GM18868 (cell line): ENCODE data around the gene KLHL6.
"Not testable (repeated sequence)": the region's sequence is repeated elsewhere in the genome, so short reads cannot be mapped to it uniquely, and the experiment has no call there.

Experiments used
- ATAC-seq: cut with Tn5 transposase; IDR thresholded peaks from one replicate; pipeline ENCODE4 v1.9.1; 2021; ENCODE audit warnings: mild to moderate bottlenecking, moderate library complexity; ENCODE audit not compliant: unreplicated experiment

The KLHL6 gene

DNA sequence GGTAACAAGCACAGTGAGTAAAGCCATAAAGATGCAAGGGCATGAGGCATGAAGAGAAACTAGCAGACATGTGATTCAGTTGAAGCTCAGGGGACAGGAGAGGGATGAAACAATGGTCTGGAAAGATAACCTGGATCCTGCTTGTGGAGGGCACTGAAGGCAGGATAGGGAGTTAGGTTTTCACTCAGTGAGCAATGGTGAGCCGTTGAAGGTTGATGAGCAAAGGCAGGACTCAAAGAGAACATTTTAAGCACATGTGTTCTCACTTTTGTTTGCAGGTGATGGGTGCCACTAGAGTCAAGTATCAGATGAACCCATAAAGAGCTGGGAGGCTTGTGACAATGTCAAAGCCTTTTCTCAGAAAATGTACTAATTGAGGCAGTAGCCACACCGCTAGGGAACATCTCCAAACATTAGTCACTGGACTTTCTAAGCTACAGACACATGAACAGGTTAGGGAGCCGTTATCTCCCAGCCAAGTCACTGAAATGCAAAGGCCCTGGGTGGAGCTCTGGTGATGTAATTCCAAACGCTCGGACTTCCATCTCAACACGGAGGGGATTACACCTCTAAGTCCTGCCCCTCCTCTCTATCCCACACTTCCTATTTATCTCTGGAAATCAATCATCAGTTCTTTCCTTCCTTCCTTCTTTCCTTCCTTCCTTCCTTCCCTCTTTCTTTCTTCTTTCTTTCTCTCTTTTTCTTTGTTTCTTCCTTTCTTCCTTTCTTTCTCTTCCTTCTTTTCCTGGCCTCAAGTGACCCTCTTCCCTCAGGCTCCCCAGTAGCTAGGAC is 22.7 kb downstream of the KLHL6 start:
- ATAC-seq: no peak

DNA sequence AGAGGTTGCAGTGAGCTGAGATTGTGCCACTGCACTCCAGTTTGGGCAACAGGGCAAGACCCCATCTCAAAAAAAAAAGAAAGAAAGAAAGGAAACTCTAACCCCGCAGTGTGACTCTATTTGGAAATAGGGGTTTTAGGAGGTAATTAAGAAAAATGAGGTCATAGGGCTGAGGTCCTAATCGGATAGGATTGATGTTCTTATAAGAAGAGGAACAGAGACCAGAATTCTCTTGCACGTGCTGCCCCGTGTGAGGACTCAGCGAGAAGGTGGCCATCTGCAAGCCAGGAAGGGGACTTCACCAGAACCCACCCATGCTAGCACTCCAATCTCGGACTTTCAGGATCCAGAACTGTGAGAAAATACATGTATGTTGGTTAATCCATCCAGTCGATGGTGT is 25.8 kb downstream of the KLHL6 start:
- no peak for ATAC-seq

DNA sequence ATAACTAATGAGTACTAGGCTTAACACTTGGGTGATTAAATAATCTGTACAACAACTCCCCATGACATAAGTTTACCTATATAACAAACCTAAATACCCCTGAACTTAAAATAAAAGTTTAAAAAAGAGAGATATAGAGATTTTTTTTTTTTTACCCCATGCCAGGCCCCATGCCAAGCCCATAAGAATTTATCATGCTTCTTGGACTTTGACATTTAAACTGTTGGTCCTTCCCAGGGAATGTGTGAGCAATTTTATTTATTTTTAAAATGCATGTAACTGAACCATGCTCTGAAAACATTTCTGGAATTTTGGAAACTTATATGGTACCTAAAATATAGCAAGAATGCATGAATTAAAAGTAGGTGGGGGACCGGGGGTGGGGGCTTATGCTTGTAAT is 26.3 kb downstream of the KLHL6 start:
- no peak for ATAC-seq

DNA sequence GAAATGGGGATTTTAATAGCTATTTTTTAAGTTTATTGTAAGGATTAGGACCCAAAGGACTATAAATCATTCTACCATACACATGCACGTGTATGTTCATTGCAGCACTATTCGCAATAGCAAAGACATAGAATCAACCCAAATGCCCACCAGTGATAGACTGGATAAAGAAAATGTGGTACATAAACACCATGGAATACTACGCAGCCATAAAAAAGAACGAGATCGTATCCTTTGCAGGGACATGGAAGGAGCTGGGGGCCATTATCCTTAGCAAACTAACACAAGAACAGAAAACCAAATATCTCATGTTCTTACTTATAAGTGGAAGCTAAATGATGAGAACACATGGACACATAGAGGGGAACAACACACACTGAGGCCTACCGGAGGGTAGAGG is 26.7 kb downstream of the KLHL6 start:
- not testable (repeated sequence) for ATAC-seq

DNA sequence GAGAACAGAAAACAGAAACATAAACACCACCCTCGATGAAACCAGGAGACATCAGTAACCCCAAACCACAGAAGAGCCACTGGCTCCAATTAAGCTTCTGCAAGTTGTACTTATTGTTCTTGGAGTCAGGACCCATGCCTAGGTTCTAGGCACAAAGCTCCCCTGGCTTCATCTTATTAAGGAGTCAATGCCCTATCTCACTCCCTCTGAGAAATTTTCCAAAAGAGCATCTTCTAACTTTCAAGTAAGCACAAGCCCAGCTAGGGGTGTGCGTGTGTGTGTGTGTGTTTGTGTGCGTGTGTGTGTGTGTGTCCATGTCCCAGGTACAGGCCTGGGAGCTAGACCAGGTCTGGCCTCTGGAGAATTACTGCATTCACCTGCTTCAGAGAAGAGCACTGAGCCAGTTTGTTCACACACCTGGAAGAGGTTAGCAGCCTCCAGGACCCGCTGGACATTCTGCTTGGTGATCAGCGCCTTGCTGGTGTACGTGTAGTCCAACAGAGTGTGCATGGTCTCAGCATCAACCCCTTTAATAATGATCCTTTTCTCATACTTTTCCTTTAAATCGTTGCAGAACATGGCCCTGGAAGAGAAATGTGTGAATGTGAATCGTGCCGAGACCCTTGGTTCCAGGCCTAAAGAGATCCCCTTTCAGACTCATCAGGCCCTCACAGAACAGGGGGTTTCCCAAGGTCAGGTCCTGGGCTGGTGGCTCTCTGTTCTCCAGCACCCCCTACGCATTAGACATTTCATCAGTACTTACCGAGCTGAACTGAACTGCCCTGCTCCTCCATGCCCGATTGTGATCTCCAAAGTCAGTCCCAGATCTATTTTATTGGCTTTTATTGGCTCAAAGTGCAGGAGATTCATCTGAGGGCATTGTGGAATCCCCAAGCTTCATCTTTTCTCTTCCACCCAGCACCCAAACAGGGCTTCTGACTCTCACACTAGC is 27.8 kb downstream of the KLHL6 start:
- peak; percentile 78 for ATAC-seq

DNA sequence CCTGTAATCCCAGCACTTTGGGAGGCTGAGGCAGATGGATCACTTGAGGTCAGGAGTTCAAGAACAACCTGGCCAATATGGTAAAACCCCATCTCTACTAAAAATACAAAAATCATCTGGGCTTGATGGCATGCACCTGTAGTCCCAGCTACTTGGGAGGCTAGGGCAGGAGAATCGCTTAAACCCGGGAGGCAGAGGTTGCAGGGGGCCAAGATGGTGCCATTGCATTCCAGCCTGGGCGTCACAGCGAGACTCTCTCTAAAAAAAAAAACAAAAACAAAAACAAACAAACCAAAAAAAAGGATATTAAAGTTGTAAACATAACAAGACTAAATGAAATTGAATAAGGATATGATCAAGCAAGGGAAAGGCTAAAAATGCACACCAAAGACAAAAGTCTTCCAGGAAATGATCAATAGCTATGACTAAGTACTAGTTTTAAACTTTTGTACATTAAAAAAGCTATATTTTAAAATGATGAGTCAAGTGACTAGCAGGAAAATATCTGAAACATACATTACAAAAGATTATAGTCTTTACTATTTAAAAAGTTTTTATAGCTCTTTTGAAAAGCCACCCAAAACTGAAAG is 28.6 kb downstream of the KLHL6 start:
- peak; percentile 6 for ATAC-seq

DNA sequence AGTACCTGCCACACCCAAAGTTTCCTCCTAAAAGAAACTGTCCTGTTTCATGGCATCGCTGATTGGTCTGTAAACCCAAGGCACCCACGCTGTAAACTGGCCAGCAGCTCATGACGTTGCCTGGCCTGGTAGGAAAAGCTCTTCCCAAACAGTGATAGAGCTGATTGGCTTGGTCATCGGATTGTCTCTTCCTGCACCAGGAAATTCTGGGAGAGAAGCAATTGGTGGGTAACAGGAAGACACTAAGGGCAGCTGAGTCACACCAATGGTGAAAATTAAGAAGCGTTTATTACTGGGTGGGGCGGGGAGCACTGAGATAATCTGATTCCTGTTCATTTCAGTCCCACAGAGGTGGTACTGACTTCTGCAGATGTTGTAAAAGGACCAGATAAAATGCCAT is 31.0 kb downstream of the KLHL6 start:
- ATAC-seq: no peak

DNA sequence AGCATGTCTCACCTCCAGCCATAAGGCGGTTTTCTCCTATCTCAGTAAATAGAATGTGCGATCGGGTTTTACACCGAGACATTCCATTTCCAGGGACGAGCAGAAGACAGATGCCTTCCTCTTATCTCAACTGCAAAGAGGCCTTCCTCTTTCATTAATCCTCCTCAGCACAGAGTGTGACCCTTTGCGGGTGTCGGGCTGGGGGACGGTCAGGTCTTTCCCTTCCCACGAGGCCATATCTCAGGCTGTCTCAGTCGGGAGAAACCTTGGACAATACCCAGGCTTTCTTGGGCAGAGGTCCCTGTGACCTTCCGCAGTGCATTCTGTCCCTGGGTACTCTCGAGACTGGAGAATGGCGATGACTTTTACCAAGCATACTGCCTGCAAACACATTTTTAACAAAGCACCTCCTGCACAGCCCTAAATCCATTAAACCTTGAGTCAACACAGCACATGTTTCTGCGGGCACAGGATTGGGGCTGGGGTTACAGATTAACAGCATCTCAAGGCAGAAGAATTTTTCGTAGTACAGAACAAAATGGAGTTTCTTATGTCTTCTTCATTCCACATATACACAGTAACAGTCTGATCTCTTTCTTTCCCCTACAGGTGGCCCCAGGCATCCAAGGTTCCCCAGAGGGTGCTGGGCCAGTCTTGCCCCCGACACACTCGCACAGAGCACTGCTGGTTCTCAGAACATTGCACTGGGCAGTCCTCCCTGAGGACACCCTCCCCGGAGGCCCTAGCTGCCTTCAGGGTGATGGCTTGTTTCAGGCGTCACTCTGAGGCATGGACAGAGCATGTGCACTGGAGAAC is 34.6 kb downstream of the KLHL6 start:
- not testable (repeated sequence) for ATAC-seq

DNA sequence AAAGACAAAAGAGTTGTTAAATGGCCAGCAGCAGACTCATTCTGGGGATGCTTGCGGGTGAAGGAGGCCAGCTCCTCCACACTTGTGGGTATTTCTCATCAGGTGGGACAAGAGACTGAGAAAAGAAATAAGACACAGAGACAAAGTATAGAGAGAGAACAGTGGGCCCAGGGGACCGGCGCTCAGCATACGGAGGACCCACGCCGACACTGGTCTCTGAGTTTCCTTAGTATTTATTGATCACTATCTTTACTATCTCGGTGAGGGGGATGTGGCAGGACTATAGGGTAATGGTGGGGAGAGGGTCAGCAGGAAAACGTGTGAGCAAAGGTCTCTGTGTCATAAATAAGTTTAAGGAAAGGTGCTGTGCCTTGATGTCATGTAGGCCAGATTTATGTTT is 35.2 kb downstream of the KLHL6 start:
- ATAC-seq: not testable (repeated sequence)

DNA sequence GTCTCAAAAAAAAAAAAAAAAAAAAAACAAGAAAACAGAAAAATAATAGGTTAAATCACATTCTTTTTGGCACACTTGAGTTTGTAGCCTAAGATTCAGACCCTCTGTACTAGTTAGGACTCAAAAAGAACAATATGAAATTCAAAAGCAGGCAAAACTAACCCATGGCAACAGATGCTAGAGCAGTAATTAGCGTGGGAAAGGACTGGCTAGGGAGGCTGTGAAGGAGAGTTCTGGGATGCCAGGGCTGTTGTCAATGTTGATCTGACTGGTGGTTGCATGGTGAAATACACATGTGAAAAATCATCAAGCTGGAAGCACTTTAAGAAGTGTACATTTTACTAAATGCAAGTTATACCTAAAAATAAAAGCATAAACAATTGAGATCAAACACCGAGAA is 35.6 kb downstream of the KLHL6 start:
- ATAC-seq: no peak

DNA sequence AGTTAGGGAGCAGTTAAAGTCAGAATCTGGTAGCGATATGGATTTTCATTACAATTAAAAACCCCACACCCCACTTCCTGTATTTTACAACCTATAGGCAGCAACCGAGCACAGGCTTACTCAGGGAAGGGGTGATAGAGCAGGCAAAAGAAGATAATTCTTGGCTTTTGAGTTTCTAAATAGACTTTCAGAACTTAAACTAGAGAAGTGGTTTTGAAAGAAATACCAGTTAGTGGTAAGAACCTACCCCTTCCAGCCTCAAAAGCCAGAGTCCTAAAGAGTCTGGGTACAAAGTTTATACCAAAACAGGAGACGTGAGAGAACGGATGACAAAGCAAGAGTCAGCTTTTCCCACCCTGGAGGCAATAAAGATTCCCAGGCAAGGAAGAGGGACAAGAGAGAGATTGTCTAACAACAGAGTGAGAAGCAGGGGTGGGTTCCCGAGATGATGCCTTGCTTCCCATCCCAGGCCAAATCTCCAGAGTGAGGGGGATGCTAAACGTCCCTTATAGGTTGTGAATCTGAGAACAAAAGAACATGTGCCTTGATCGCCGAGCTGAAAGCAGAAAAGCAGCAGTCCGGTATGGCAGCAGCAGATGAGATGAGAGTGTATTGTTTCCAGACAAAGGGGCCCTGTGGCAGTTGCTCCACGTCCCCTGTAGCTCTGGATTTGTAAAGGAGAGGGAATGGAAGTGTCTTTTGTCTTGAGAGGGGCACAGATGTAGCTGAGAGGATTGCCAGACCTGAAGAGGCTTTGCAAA is 36.8 kb downstream of the KLHL6 start:
- ATAC-seq: no peak

DNA sequence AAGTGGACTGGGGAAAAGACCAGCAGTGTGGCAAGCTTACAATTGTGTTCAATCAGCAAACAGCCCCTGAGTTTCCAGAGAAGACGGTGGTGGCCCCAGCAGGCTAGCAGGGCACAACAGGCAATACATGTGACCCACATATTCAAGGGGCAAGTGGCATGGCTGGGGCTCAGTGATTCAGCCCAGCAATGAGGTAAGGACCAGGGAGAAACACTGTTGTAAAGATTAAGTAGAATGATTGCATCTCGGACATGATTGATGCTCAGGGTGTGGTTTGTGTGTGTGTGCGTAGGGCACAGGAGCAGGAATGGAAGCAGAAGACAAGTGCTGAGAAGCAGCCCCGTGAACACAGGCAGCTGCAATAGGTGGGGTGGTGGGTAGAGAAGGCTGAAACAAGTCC is 37.9 kb downstream of the KLHL6 start:
- no peak for ATAC-seq

DNA sequence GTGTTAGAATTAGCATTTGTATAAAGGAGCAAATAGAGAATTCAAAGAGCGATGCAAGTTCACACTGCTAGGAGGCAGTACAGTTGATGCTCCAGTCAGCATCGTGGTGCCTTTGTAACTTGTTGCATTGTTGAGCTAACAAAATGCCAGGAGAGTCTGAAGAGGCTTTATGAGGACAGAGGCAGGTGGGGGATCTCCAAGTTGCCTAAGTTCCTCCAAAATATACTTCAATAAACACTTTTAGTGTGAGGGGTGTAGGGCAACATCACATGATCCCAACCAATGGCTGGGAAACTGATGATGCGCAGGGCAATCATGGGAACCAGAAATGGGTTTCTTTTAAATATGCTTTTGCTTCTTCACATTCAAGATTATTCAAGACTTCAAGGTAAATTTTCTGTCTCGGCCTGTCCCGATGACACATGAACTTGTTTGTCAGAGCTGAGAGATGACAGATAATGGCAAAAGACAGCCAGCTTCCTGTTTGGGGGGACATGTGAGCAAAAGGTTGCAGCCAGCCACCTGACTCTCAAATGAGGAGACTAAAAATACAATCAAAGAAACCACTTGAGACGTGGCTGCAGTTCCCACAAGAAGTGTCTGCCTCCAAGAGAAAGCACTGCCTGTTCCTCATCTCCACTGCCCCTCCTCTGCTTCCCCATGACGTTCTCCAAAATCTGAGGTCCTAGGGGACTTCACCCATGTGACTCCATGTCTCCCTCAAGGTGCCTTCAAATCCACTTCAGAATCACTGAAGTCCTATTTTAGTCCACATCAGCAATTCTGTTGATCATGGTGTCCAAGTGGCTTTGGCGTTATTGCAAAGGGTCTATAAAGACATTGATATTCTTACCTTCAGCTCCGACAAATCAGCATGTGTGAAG is 39.3 kb downstream of the KLHL6 start:
- ATAC-seq: peak; percentile 74

DNA sequence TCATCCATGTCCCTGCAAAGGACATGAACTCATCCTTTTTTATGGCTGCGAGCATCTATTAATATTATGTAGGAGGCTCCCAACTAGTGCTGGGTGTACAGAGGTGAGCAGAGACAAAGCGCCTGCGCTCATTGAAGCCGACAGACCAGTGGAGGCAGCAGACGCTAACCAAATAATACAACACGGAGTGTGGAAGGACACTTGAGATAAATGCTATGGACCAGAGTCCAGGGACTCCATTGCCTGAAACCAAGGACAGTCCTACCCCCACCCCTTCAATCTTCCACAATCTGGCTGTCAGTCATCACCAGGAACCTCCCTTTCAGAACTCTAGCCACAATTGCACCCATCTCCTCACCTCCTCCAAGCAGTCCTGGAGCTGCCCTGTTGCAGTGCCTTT is 41.5 kb downstream of the KLHL6 start:
- ATAC-seq: no peak

DNA sequence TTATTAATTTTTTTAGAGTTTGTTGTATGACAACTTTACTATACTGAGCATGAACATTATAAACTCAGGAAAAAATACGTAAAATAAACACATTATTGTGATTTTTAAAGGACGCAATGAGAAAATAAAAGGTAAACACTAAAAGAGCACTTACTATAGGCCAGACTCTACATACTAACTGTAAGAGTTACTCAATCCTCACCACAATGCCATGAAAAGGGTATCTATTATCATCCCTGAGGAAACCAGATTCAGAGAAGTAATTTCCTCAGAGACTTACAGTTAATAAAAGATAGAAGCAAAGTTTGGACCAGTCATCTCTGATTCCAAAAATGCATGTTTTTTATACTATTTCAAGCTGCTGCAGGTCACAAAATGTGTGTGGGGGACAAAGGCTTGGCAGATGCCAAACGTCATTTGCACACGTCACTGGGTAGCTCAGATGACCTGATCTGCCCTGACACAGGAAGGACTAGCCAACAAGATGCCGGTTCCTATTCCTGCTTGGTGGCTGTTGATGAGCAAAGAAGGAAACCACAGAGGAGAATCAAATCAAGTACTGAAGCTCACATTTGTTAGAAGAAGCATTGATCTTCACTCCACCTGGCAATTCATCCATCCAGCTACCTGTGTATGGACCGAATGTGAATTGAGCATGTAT is 42.3 kb downstream of the KLHL6 start:
- no peak for ATAC-seq

DNA sequence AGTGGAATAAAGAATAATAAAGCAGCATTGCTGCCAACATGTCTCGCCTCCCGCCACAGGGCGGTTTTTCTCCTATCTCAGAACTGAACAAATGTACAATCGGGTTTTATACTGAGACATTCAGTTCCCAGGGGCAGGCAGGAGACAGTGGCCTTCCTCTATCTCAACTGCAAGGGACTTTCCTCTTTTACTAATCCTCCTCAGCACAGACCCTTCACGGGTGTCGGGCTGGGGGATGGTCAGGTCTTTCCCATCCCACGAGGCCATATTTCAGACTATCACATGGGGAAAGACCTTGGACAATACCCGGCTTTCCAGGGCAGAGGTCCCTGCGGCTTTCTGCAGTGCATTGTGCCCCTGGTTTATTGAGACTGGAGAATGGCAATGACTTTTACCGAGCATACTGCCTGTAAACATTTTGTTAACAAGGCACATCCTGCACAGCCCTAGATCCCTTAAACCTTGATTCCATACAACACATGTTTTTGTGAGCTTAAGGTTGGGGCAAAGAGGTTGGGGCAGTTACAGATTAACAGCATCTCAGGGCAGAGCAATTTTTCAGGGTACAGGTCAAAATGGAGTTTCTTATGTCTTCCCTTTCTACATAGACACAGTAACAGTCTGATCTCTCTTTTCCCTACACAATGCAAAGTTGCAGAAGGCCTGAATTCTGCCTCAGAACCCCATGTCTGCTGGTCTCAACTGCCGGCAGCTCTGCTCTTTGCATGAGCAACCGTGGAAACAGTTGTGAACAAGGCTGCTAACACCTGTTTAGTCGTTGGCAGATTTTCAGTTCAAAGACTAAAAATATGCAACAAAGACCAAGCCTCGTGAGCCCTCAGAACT is 44.0 kb downstream of the KLHL6 start:
- not testable (repeated sequence) for ATAC-seq

DNA sequence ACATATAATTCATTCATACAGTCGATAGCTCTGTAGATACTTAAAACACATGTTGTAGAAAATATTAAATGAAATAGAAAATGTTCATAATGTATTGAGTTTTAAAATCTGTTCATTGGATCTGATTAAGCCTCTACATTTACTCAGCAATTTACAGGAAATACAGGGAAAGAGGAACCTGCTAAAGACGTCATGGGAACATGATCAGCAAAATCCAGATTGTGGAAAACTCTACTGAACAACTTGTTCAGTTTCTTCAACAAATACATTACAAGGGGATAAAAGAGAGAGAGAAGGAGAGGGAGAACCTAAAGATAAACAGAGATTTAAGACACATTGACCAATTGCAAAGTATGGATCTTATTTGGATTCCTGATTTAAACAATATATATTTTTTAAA is 46.7 kb downstream of the KLHL6 start:
- ATAC-seq: no peak

DNA sequence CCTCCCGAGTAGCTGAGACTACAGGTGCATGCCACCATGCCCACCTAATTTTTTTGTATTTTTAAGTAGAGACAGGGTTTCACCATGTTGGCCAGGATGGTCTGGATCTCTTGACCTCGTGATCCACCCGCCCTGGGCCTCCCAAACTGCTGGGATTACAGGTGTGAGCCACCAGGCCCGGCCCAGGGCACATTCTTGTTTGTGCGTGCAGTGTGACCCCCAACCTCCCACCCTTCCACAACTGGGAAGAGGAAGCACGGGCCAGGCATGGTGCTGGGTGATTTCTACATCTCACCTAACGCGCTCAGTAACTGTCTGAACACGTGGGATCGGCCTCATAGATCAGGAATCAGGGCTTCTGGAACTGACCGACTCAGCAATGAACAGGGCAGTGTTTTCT is 48.0 kb downstream of the KLHL6 start:
- ATAC-seq: no peak
